Colon (tissue), 2 donors: ENCODE measurements around the gene ZFR.
"Not testable (repeated sequence)": the region's sequence is repeated elsewhere in the genome, so short reads cannot be mapped to it uniquely, and the experiment has no call there.

Source experiments
- FAIRE-seq: peaks from 2 replicates; lab custom pipeline; 2012; peaks lifted over from hg19 to GRCh38; lab: Jason Lieb, UNC
- donor health status: control.
- donor health status: control.

ZFR gene

GRCh38 chr5:32319926-32320543 lies 124.5 kb downstream of the ZFR start:
- FAIRE-seq: no peak

GRCh38 chr5:32319392-32319791 lies 125.1 kb downstream of the ZFR start:
- FAIRE-seq: no peak

- no peak for FAIRE-seq
These were observed 127.5 kb downstream of the ZFR start for GRCh38 chr5:32317041-32317440.

GRCh38 chr5:32315221-32316014 lies 129.1 kb downstream of the ZFR start:
- FAIRE-seq: no peak

GRCh38 chr5:32314658-32315057 lies 129.9 kb downstream of the ZFR start:
- FAIRE-seq: no peak

- FAIRE-seq: not testable (repeated sequence)
These were observed 130.4 kb downstream of the ZFR start for GRCh38 chr5:32314152-32314488.

GRCh38 chr5:32312595-32313332 lies 131.8 kb downstream of the ZFR start, which contains the start of gene MTMR12:
Gene MTMR12, minus strand, starts transcription at chr5:32312939. Its CDS starts 101 bp downstream, at chr5:32312838.
- peak; percentile 65 for FAIRE-seq

GRCh38 chr5:32312197-32312594 lies 132.3 kb downstream of the ZFR start:
- FAIRE-seq: no peak

GRCh38 chr5:32311404-32312196 lies 132.9 kb downstream of the ZFR start:
- no peak for FAIRE-seq

- FAIRE-seq: no peak
These were observed 134.8 kb downstream of the ZFR start for GRCh38 chr5:32309761-32310160.

- FAIRE-seq: no peak
These were observed 135.6 kb downstream of the ZFR start for GRCh38 chr5:32308946-32309345.

- no peak for FAIRE-seq
These were observed 136.8 kb downstream of the ZFR start for GRCh38 chr5:32307769-32308194.

- FAIRE-seq: no peak
These were observed 139.9 kb downstream of the ZFR start for GRCh38 chr5:32304622-32305021.
